GM12875 (cell line): ENCODE measurements around the gene DAZAP2.
"Not testable (repeated sequence)": the region's sequence is repeated elsewhere in the genome, so short reads cannot be mapped to it uniquely, and the experiment has no call there.

ENCODE experiments used
- H3K4me3 ChIP-seq: one replicate; pipeline ENCODE4 v1.5.1; 2011; ENCODE audit warnings: low read depth, low read length, control low read depth
- CTCF ChIP-seq: IDR thresholded peaks from 2 replicates; pipeline ENCODE4 v1.5.1; 2011; ENCODE audit warnings: low read depth, mild to moderate bottlenecking, control low read depth, inconsistent platforms, low read length, moderate library complexity, borderline replicate concordance; ENCODE audit not compliant: insufficient read depth

Gene DAZAP2

GRCh38 chr12:51217133-51217967 is 21.3 kb upstream of the DAZAP2 start:
- peak; percentile 44 for TF ChIP-seq CTCF
- H3K4me3 ChIP-seq: peak overlapping the region; percentile 64

GRCh38 chr12:51217968-51218606 is 20.5 kb upstream of the DAZAP2 start, which contains the start of gene POU6F1:
Gene POU6F1, minus strand, starts transcription at chr12:51218062. Its CDS starts 11,226 bp downstream, at chr12:51206836.
- peak within 1 kb of the TSS; percentile 64 for H3K4me3 ChIP-seq
- TF ChIP-seq CTCF: peak; percentile 71

GRCh38 chr12:51218607-51219161 is 19.9 kb upstream of the DAZAP2 start:
- TF ChIP-seq CTCF: no peak
- peak overlapping the region; percentile 64 for H3K4me3 ChIP-seq

- no peak for TF ChIP-seq CTCF
- no peak overlapping the region for H3K4me3 ChIP-seq
These were observed 19.3 kb upstream of the DAZAP2 start for GRCh38 chr12:51219322-51219721.

- not testable (repeated sequence) for H3K4me3 ChIP-seq
These were observed 18.8 kb upstream of the DAZAP2 start for GRCh38 chr12:51219857-51220256.

GRCh38 chr12:51222461-51222860 is 16.2 kb upstream of the DAZAP2 start:
- no peak overlapping the region for H3K4me3 ChIP-seq
- no peak for TF ChIP-seq CTCF

- no peak overlapping the region for H3K4me3 ChIP-seq
- TF ChIP-seq CTCF: no peak
These were observed 14.0 kb upstream of the DAZAP2 start for GRCh38 chr12:51224625-51225024.
